K562 (cell line): ENCODE results near the gene CNNM4. TPM values are rescaled to one million over a fixed set of nuclear protein-coding genes. Genes with fewer than 3 reads are reported as not detected.

ENCODE experiments used
- BDP1 ChIP-seq: IDR thresholded peaks from 3 replicates; pipeline ENCODE4 v1.6.1; 2011; ENCODE audit not compliant: insufficient read length, insufficient read depth
- BHLHE40 ChIP-seq: IDR thresholded peaks from 2 replicates; pipeline ENCODE4 v1.6.1; 2011; ENCODE audit warnings: low read length, improper control_type of control experiment
- CHD4 ChIP-seq: fragments of 200-600 bp; sonication (generic); IDR thresholded peaks from 3 replicates; pipeline ENCODE4 v1.6.1; 2012; ENCODE audit warnings: low read depth, mild to moderate bottlenecking, mixed read lengths, low read length, inconsistent platforms; ENCODE audit not compliant: insufficient read depth, insufficient replicate concordance, poor library complexity, severe bottlenecking
- HNRNPUL1 ChIP-seq: fragments of 200-400 bp; formaldehyde crosslinking; IDR thresholded peaks from 2 replicates; pipeline ENCODE4 v1.6.1; 2017; ENCODE audit warnings: low read length
- ILK ChIP-seq: fragments of 450-650 bp; IDR thresholded peaks from 2 replicates; pipeline ENCODE4 v1.6.1; 2016; ENCODE audit warnings: missing genetic modification characterization, low read depth, mild to moderate bottlenecking, missing compliant biosample characterization, moderate library complexity, borderline replicate concordance
- JUNB ChIP-seq: fragments of 450-650 bp; formaldehyde crosslinking; conservative IDR thresholded peaks from 2 replicates; pipeline ENCODE4 v1.4.0; 2020; ENCODE audit warnings: mild to moderate bottlenecking
- MAFF ChIP-seq: IDR thresholded peaks from 2 replicates; pipeline ENCODE4 v1.6.1; 2012; ENCODE audit warnings: low read length, improper control_type of control experiment
- MAFG ChIP-seq: fragments of 450-650 bp; conservative IDR thresholded peaks from 2 replicates; pipeline ENCODE4 v1.6.1; 2016; ENCODE audit warnings: missing genetic modification characterization, missing compliant biosample characterization
- MEIS2 ChIP-seq: fragments of 450-650 bp; IDR thresholded peaks from 2 replicates; pipeline ENCODE4 v1.6.1; 2014; ENCODE audit warnings: mild to moderate bottlenecking; ENCODE audit not compliant: partially characterized antibody
- MTA1 ChIP-seq: fragments of 450-650 bp; IDR thresholded peaks from 2 replicates; pipeline ENCODE4 v1.6.1; 2017; ENCODE audit warnings: borderline replicate concordance
- NONO ChIP-seq, 2 experiments: fragments of 200-400 bp in 1 of 2; fragments of 450-650 bp in 1 of 2; formaldehyde crosslinking in 1 of 2; IDR thresholded peaks; 2 replicates each; pipeline ENCODE4 v1.6.1; 2017; ENCODE audit warnings: low read depth in 2 of 2, mild to moderate bottlenecking in 2 of 2, moderate library complexity in 2 of 2, low read length in 1 of 2
- PCBP2 ChIP-seq: fragments of 200-400 bp; formaldehyde crosslinking; IDR thresholded peaks from 2 replicates; pipeline ENCODE4 v1.6.1; 2018; ENCODE audit warnings: low read length, low read depth, mild to moderate bottlenecking, moderate library complexity; ENCODE audit not compliant: poor library complexity, severe bottlenecking
- PHF21A ChIP-seq: fragments of 450-650 bp; IDR thresholded peaks from 2 replicates; pipeline ENCODE4 v1.6.1; 2017; ENCODE audit warnings: low read depth, borderline replicate concordance
- SRSF3 ChIP-seq: fragments of 200-400 bp; formaldehyde crosslinking; IDR thresholded peaks from 2 replicates; pipeline ENCODE4 v1.6.1; 2016; ENCODE audit warnings: mild to moderate bottlenecking, low read length, moderate library complexity; ENCODE audit not compliant: insufficient read depth
- STAT5A ChIP-seq: IDR thresholded peaks from 2 replicates; pipeline ENCODE4 v1.6.1; 2012; ENCODE audit warnings: low read length, inconsistent platforms, borderline replicate concordance
- TBL1XR1 ChIP-seq, 2 experiments: IDR thresholded peaks; 2 replicates each; pipeline ENCODE4 v1.6.1; 2012; ENCODE audit warnings: improper control_type of control experiment in 2 of 2, low read length in 2 of 2, mild to moderate bottlenecking in 1 of 2
- TSC22D4 ChIP-seq: fragments of 450-650 bp; IDR thresholded peaks from 2 replicates; pipeline ENCODE4 v1.6.1; 2016; ENCODE audit warnings: missing genetic modification characterization, missing biosample characterization, control low read depth
- ZFP30 ChIP-seq: fragments of 250-450 bp; sonication (Bioruptor Pico); IDR thresholded peaks from 2 replicates; pipeline ENCODE4 v1.8.0; 2022; ENCODE audit warnings: moderate library complexity, mild to moderate bottlenecking, inconsistent platforms, borderline replicate concordance
- ZKSCAN3 ChIP-seq: fragments of 250-450 bp; sonication (Bioruptor Pico); IDR thresholded peaks from 2 replicates; pipeline ENCODE4 v1.4.0; 2020
- ZNF121 ChIP-seq: sonication (generic); formaldehyde crosslinking; conservative IDR thresholded peaks from 2 replicates; pipeline ENCODE4 v1.8.0; 2022; ENCODE audit warnings: missing genetic modification reagents
- ZNF165 ChIP-seq: fragments of 250-450 bp; sonication (Bioruptor Pico); IDR thresholded peaks from 2 replicates; pipeline ENCODE4 v1.4.0; 2020; ENCODE audit warnings: borderline replicate concordance
- ZNF274 ChIP-seq: IDR thresholded peaks from 2 replicates; pipeline ENCODE4 v1.6.1; 2011; ENCODE audit warnings: low read depth, mild to moderate bottlenecking, low read length, moderate library complexity, borderline replicate concordance
- ZNF695 ChIP-seq: fragments of 450-650 bp; formaldehyde crosslinking; IDR thresholded peaks from 2 replicates; pipeline ENCODE4 v1.4.0; 2020; ENCODE audit warnings: mild to moderate bottlenecking, moderate library complexity
- polyA plus RNA-seq, 8 experiments: library from polyadenylated mRNA; depleted of rRNA in 4 of 8; stranded (reverse) in 5 of 8; unstranded in 3 of 8; fragments of >200 nt; fragmentation: Nextera tagmentation in 2 of 8; fragmentation: Illumina TruSeq in 1 of 8; extraction: Ambion mirVana in 2 of 8; extraction: Trizol in 1 of 8; gene quantifications; 2 replicates each; pipeline versions ENCODE4 v1.2.1 to v1.2.3, GENCODE V29; 2011 to 2014; ENCODE audit warnings: inconsistent platforms in 1 of 8, missing spikeins in 1 of 8
- total RNA-seq, 7 experiments: library from RNA; depleted of rRNA in 6 of 7; stranded (reverse); fragments of >200 nt in 6 of 7; fragmentation: Illumina TruSeq in 2 of 7; extraction: Trizol in 2 of 7; gene quantifications; 2 replicates each; pipeline versions ENCODE4 v1.2.1 to v1.2.3, GENCODE V29; 2011 to 2021; ENCODE audit warnings: low replicate concordance in 1 of 7
- TF ChIP-seq, protein P1 (sequence below), 2 experiments: fragments of 200-800 bp in 1 of 2; sonication (Bioruptor generic) in 1 of 2; sonication (generic) in 1 of 2; formaldehyde crosslinking in 1 of 2; IDR thresholded peaks in 1 of 2; conservative IDR thresholded peaks in 1 of 2; 2 replicates each; pipeline versions ENCODE4 v1.5.0 to v1.6.1; 2016 to 2020; ENCODE audit warnings: missing compliant biosample characterization in 1 of 2, missing genetic modification characterization in 1 of 2, missing genetic modification reagents in 1 of 2
- TF ChIP-seq, protein P2 (sequence below): fragments of 450-650 bp; IDR thresholded peaks from 2 replicates; pipeline ENCODE4 v1.6.1; 2018; ENCODE audit warnings: mild to moderate bottlenecking, low read depth; ENCODE audit not compliant: partially characterized antibody

The CNNM4 gene
- total and polyA plus RNA-seq, 9 of the 15 experiments (the other 6 are each of a cell fraction or from before 2014, with no cell fraction given): 0.96 to 6.3 (median 2.8) TPM

DNA sequence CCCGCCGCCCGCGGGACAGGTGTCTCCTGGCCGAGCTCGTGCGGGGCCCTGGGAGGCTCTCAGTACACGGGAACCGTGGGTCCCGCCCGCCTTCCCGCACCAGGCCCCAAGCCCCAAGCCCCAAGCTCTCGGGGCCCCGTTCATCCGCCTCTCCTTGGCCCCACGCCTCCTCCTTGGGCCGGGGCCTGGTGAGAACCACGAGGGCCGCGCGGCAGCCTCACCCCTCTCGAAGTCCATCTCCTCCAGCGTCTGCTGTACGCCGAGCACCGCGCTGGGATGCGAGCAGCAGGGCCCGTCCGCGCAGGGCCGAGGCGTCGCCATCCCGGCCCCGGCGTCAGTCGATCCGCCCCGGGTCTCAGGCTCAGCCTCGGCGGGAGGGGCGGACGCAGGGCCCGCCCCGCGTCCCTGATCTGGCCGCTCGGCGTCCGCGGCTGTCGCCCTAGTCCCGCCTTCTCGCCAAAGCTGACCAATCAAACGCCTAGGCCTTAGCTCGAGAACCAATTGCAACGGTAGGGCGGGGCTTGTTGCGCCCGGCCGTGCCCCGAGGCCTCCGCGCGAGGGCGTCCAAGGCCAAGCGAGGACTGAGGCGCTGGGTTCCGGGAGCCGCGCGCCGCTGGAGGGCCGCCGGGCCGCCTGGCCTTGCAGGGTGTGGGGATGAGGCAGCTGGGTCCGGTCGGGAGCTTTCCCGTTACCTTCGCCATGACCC, 97.1 kb downstream of the CNNM4 start, which contains the start of gene ANKRD39 (continued):
- TF ChIP-seq, protein P1, sequence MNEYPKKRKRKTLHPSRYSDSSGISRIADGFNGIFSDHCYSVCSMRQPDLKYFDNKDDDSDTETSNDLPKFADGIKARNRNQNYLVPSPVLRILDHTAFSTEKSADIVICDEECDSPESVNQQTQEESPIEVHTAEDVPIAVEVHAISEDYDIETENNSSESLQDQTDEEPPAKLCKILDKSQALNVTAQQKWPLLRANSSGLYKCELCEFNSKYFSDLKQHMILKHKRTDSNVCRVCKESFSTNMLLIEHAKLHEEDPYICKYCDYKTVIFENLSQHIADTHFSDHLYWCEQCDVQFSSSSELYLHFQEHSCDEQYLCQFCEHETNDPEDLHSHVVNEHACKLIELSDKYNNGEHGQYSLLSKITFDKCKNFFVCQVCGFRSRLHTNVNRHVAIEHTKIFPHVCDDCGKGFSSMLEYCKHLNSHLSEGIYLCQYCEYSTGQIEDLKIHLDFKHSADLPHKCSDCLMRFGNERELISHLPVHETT (CRISPR knock-in tag; conservative IDR thresholded peaks at IDR 0.05 in 1 of 2, IDR thresholded peaks at IDR 0.05 in 1 of 2): peak in 1 of 2 experiments; percentile 81; a peak in 1 of 4 replicates
- no peak for TF ChIP-seq ZFP30 (CRISPR knock-in tag)
- TF ChIP-seq HNRNPUL1: no peak
- TF ChIP-seq MEIS2: peak; percentile 28
- no peak for TF ChIP-seq MTA1
- TF ChIP-seq PHF21A: no peak
- no peak for TF ChIP-seq ZNF121 (CRISPR knock-in tag)
- no peak for TF ChIP-seq JUNB (CRISPR knock-in tag)
- no peak for TF ChIP-seq PCBP2
- TF ChIP-seq ZNF165: no peak
- 0 out of 2 replicates have a peak, but pooled peaks have one; percentile 12 for TF ChIP-seq ZNF274
- no peak; the same call in 1 of the 2 replicates for TF ChIP-seq STAT5A
- peak; percentile 41 to 49; a peak in 2 of 4 replicates for TF ChIP-seq NONO (IDR thresholded peaks at IDR 0.05; ENCODE audit: low read depth in 2 of 2, low read length in 1 of 2)
- TF ChIP-seq ZNF695 (CRISPR knock-in tag): no peak
- TF ChIP-seq, protein P2, sequence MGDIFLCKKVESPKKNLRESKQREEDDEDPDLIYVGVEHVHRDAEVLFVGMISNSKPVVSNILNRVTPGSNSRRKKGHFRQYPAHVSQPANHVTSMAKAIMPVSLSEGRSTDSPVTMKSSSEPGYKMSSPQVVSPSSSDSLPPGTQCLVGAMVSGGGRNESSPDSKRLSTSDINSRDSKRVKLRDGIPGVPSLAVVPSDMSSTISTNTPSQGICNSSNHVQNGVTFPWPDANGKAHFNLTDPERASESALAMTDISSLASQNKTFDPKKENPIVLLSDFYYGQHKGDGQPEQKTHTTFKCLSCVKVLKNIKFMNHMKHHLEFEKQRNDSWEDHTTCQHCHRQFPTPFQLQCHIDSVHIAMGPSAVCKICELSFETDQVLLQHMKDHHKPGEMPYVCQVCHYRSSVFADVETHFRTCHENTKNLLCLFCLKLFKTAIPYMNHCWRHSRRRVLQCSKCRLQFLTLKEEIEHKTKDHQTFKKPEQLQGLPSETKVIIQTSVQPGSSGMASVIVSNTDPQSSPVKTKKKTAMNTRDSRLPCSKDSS: no peak
- no peak for TF ChIP-seq ILK (tag)
- no peak for TF ChIP-seq CHD4
- TF ChIP-seq TBL1XR1 (IDR thresholded peaks at IDR 0.05; ENCODE audit: low read length in 2 of 2): peak in 1 of 2 experiments; percentile 6; a peak in 1 of 4 replicates
- TF ChIP-seq SRSF3: no peak
- TF ChIP-seq TSC22D4 (tag): no peak
- TF ChIP-seq MAFG (tag): no peak
- no peak for TF ChIP-seq BDP1
- peak; percentile 42 for TF ChIP-seq BHLHE40
- no peak for TF ChIP-seq MAFF
- no peak for TF ChIP-seq ZKSCAN3 (CRISPR knock-in tag)
